ES-I3 (cell line): Measurements from ENCODE around the gene MRPS18A.

Experiments used
- H3K36me3 ChIP-seq: 2 replicates; pipeline ENCODE4 v1.6.1; 2013; ENCODE audit warnings: mild to moderate bottlenecking, low read length, control low read depth, moderate library complexity; ENCODE audit not compliant: insufficient read depth
- H3K4me1 ChIP-seq: 2 replicates; pipeline ENCODE4 v1.6.1; 2013; ENCODE audit warnings: mild to moderate bottlenecking, control low read depth, low read length; ENCODE audit not compliant: insufficient read depth
- H3K9ac ChIP-seq: 2 replicates; pipeline ENCODE4 v1.6.1; 2013; ENCODE audit warnings: low read depth, mild to moderate bottlenecking, low read length, moderate library complexity
- H3K9me3 ChIP-seq: 2 replicates; pipeline ENCODE4 v1.6.1; 2013; ENCODE audit warnings: mild to moderate bottlenecking, low read length, moderate library complexity; ENCODE audit not compliant: control insufficient read depth, insufficient read depth

Gene MRPS18A

GRCh38 chr6:43724354-43724753 lies 36.8 kb upstream of the MRPS18A start:
- no peak overlapping the region for H3K9ac ChIP-seq
- no peaks in the 10 kb centered on the region for H3K4me1 ChIP-seq

GRCh38 chr6:43723737-43724295 lies 36.2 kb upstream of the MRPS18A start:
- Histone ChIP-seq H3K36me3 (no peaks in the 10 kb centered on the region), H3K4me1 (no peaks in the 10 kb centered on the region), H3K9ac (no peak overlapping the region), H3K9me3 (no peaks in the 10 kb centered on the region)

More at GRCh38 chr6:43724354-43724753, 36.8 kb upstream of the MRPS18A start:
- Histone ChIP-seq H3K36me3 (no peaks in the 10 kb centered on the region), H3K9me3 (no peaks in the 10 kb centered on the region)

- Histone ChIP-seq H3K36me3 (no peaks in the 10 kb centered on the region), H3K9me3 (no peaks in the 10 kb centered on the region), H3K9ac (no peak overlapping the region), H3K4me1 (no peaks in the 10 kb centered on the region)
Measured at GRCh38 chr6:43722920-43723545, 35.4 kb upstream of the MRPS18A start.

- H3K9ac ChIP-seq, result no peak overlapping the region
- no peaks in the 10 kb centered on the region for H3K36me3 ChIP-seq
- H3K9me3 ChIP-seq, result no peaks in the 10 kb centered on the region
- H3K4me1 ChIP-seq, result no peaks in the 10 kb centered on the region
Measured at GRCh38 chr6:43720999-43721398, 33.4 kb upstream of the MRPS18A start.

- no peaks in the 10 kb centered on the region for H3K36me3 ChIP-seq
- H3K9me3 ChIP-seq, result no peaks in the 10 kb centered on the region
- H3K9ac ChIP-seq, result no peak overlapping the region
- no peaks in the 10 kb centered on the region; the same call in 1 of the 2 replicates for H3K4me1 ChIP-seq
Measured at GRCh38 chr6:43719511-43719910, 31.9 kb upstream of the MRPS18A start.

- H3K9me3 ChIP-seq, result no peaks in the 10 kb centered on the region
- H3K4me1 ChIP-seq, result peaks cover 5% of the 10 kb centered on the region; the same call in 1 of the 2 replicates
- H3K36me3 ChIP-seq, result no peaks in the 10 kb centered on the region
- H3K9ac ChIP-seq, result no peak overlapping the region
Measured at GRCh38 chr6:43718387-43719105, 31.0 kb upstream of the MRPS18A start.

GRCh38 chr6:43717822-43718221 lies 30.2 kb upstream of the MRPS18A start:
- Histone ChIP-seq H3K4me1 (peaks cover 5% of the 10 kb centered on the region; the same call in 1 of the 2 replicates), H3K36me3 (no peaks in the 10 kb centered on the region), H3K9ac (no peak overlapping the region), H3K9me3 (no peaks in the 10 kb centered on the region)

GRCh38 chr6:43717389-43717788 lies 29.8 kb upstream of the MRPS18A start:
- H3K36me3 ChIP-seq, result no peaks in the 10 kb centered on the region
- H3K9me3 ChIP-seq, result no peaks in the 10 kb centered on the region
- peaks cover 5% of the 10 kb centered on the region; the same call in 1 of the 2 replicates for H3K4me1 ChIP-seq
- no peak overlapping the region for H3K9ac ChIP-seq

GRCh38 chr6:43716099-43716498 lies 28.5 kb upstream of the MRPS18A start:
- no peak overlapping the region for H3K9ac ChIP-seq

GRCh38 chr6:43715056-43715788 lies 27.6 kb upstream of the MRPS18A start:
- Histone ChIP-seq H3K9ac (no peak overlapping the region), H3K9me3 (no peaks in the 10 kb centered on the region), H3K36me3 (no peaks in the 10 kb centered on the region), H3K4me1 (peaks cover 5% of the 10 kb centered on the region; the same call in 1 of the 2 replicates)

More at GRCh38 chr6:43716099-43716498, 28.5 kb upstream of the MRPS18A start:
- Histone ChIP-seq H3K36me3 (no peaks in the 10 kb centered on the region), H3K9me3 (no peaks in the 10 kb centered on the region), H3K4me1 (peaks cover 5% of the 10 kb centered on the region; the same call in 1 of the 2 replicates)

GRCh38 chr6:43714311-43715055 lies 26.9 kb upstream of the MRPS18A start:
- Histone ChIP-seq H3K36me3 (no peaks in the 10 kb centered on the region), H3K4me1 (peaks cover 8% of the 10 kb centered on the region; the same call in 1 of the 2 replicates), H3K9ac (no peak overlapping the region)

GRCh38 chr6:43713643-43714310 lies 26.2 kb upstream of the MRPS18A start:
- H3K9ac ChIP-seq, result no peak overlapping the region
- H3K9me3 ChIP-seq, result no peaks in the 10 kb centered on the region
- H3K4me1 ChIP-seq, result peaks cover 9% of the 10 kb centered on the region; the same call in 1 of the 2 replicates
- no peaks in the 10 kb centered on the region for H3K36me3 ChIP-seq

More at GRCh38 chr6:43714311-43715055, 26.9 kb upstream of the MRPS18A start:
- H3K9me3 ChIP-seq, result no peaks in the 10 kb centered on the region

GRCh38 chr6:43712579-43712978 lies 25.0 kb upstream of the MRPS18A start:
- no peak overlapping the region for H3K9ac ChIP-seq
- no peaks in the 10 kb centered on the region for H3K36me3 ChIP-seq
- H3K9me3 ChIP-seq, result no peaks in the 10 kb centered on the region
- peaks cover 9% of the 10 kb centered on the region for H3K4me1 ChIP-seq
